ENCODE measurements around the gene LRGUK.
"Not testable (repeated sequence)": the region's sequence is repeated elsewhere in the genome, so short reads cannot be mapped to it uniquely, and the experiment has no call there.

The LRGUK gene

GRCh38 chr7:134203186-134203889, 76.2 kb downstream of the LRGUK start:
- H3K36me3 Mint-ChIP-seq (ENCODE audit: insufficient read depth): no peaks in the 10 kb centered on the region
- ATAC-seq (replicated peaks) (no peak), DNase-seq (no peak)
- H3K9me3 Mint-ChIP-seq: no peaks in the 10 kb centered on the region
- H3K27ac Mint-ChIP-seq: no peak overlapping the region
- no peaks in the 10 kb centered on the region for H3K4me1 Mint-ChIP-seq (ENCODE audit: low read depth in 2 of 2)
- no peak overlapping the region for H3K4me3 Mint-ChIP-seq
- H3K27me3 Mint-ChIP-seq: peaks cover 0 to 8% of the 10 kb centered on the region in 2 donors

- no peaks in the 10 kb centered on the region for H3K36me3 Mint-ChIP-seq (ENCODE audit: insufficient read depth)
- no peaks in the 10 kb centered on the region for H3K9me3 Mint-ChIP-seq
- H3K27ac Mint-ChIP-seq: no peak overlapping the region
- H3K4me1 Mint-ChIP-seq (ENCODE audit: low read depth in 2 of 2): no peaks in the 10 kb centered on the region
- DNase-seq (no peak), ATAC-seq (replicated peaks) (no peak)
- H3K4me3 Mint-ChIP-seq: no peak overlapping the region
- H3K27me3 Mint-ChIP-seq: peaks cover 21 to 25% of the 10 kb centered on the region in 2 donors
Measured at GRCh38 chr7:134209322-134210015, 82.3 kb downstream of the LRGUK start.

GRCh38 chr7:134210227-134210626, 83.1 kb downstream of the LRGUK start:
- no peak overlapping the region for H3K4me3 Mint-ChIP-seq
- peaks cover 21 to 25% of the 10 kb centered on the region in 2 donors for H3K27me3 Mint-ChIP-seq
- no peaks in the 10 kb centered on the region for H3K36me3 Mint-ChIP-seq (ENCODE audit: insufficient read depth)
- no peaks in the 10 kb centered on the region for H3K4me1 Mint-ChIP-seq (ENCODE audit: low read depth in 2 of 2)
- no peak for DNase-seq
- no peak for ATAC-seq (replicated peaks)
- H3K9me3 Mint-ChIP-seq: no peaks in the 10 kb centered on the region
- no peak overlapping the region for H3K27ac Mint-ChIP-seq

GRCh38 chr7:134210976-134211663, 84.0 kb downstream of the LRGUK start:
- H3K4me1 Mint-ChIP-seq (ENCODE audit: low read depth in 2 of 2): no peaks in the 10 kb centered on the region
- DNase-seq (no peak), ATAC-seq (replicated peaks) (no peak)
- H3K27me3 Mint-ChIP-seq: peaks cover 21 to 25% of the 10 kb centered on the region in 2 donors
- no peaks in the 10 kb centered on the region for H3K36me3 Mint-ChIP-seq (ENCODE audit: insufficient read depth)
- H3K27ac Mint-ChIP-seq: no peak overlapping the region
- no peak overlapping the region for H3K4me3 Mint-ChIP-seq
- H3K9me3 Mint-ChIP-seq: no peaks in the 10 kb centered on the region

- no peaks in the 10 kb centered on the region for H3K4me1 Mint-ChIP-seq (ENCODE audit: low read depth in 2 of 2)
- H3K9me3 Mint-ChIP-seq: no peaks in the 10 kb centered on the region
- DNase-seq (no peak), ATAC-seq (replicated peaks) (no peak)
- peaks cover 21 to 25% of the 10 kb centered on the region in 2 donors for H3K27me3 Mint-ChIP-seq
- H3K27ac Mint-ChIP-seq: no peak overlapping the region
- no peaks in the 10 kb centered on the region for H3K36me3 Mint-ChIP-seq (ENCODE audit: insufficient read depth)
- no peak overlapping the region for H3K4me3 Mint-ChIP-seq
Measured at GRCh38 chr7:134211817-134212216, 84.7 kb downstream of the LRGUK start.

- ATAC-seq (replicated peaks): no peak
- no peak overlapping the region for H3K4me3 Mint-ChIP-seq
- H3K4me1 Mint-ChIP-seq (ENCODE audit: low read depth in 2 of 2): no peaks in the 10 kb centered on the region
- H3K27ac Mint-ChIP-seq: no peak overlapping the region
- H3K36me3 Mint-ChIP-seq (ENCODE audit: insufficient read depth): no peaks in the 10 kb centered on the region
- peaks cover 21 to 25% of the 10 kb centered on the region in 2 donors for H3K27me3 Mint-ChIP-seq
- no peak for DNase-seq
- no peaks in the 10 kb centered on the region for H3K9me3 Mint-ChIP-seq
Measured at GRCh38 chr7:134212576-134213546, 85.7 kb downstream of the LRGUK start.

- no peaks in the 10 kb centered on the region for H3K4me1 Mint-ChIP-seq (ENCODE audit: low read depth in 2 of 2)
- no peak overlapping the region for H3K27ac Mint-ChIP-seq
- ATAC-seq (replicated peaks) (no peak), DNase-seq (no peak)
- H3K9me3 Mint-ChIP-seq: no peaks in the 10 kb centered on the region
- peaks cover 15 to 27% of the 10 kb centered on the region in 2 donors for H3K27me3 Mint-ChIP-seq
- no peaks in the 10 kb centered on the region for H3K36me3 Mint-ChIP-seq (ENCODE audit: insufficient read depth)
- no peak overlapping the region for H3K4me3 Mint-ChIP-seq
Measured at GRCh38 chr7:134220236-134220635, 93.1 kb downstream of the LRGUK start.

- not testable (repeated sequence) for H3K9me3 Mint-ChIP-seq; H3K36me3 Mint-ChIP-seq (ENCODE audit: insufficient read depth); H3K4me1 Mint-ChIP-seq (ENCODE audit: low read depth in 2 of 2); ATAC-seq (replicated peaks); H3K27ac Mint-ChIP-seq; DNase-seq; H3K4me3 Mint-ChIP-seq
- peaks cover 0 to 28% of the 10 kb centered on the region in 2 donors for H3K27me3 Mint-ChIP-seq
Measured at GRCh38 chr7:134231296-134231695, 104.2 kb downstream of the LRGUK start.

- H3K36me3 Mint-ChIP-seq (ENCODE audit: insufficient read depth): no peaks in the 10 kb centered on the region
- no peak overlapping the region for H3K27ac Mint-ChIP-seq
- no peaks in the 10 kb centered on the region for H3K4me1 Mint-ChIP-seq (ENCODE audit: low read depth in 2 of 2)
- ATAC-seq (replicated peaks) (no peak), DNase-seq (no peak)
- peaks cover 5 to 6% of the 10 kb centered on the region in 2 donors for H3K9me3 Mint-ChIP-seq
- H3K27me3 Mint-ChIP-seq: peaks cover 11 to 41% of the 10 kb centered on the region in 2 donors
- H3K4me3 Mint-ChIP-seq: no peak overlapping the region
Measured at GRCh38 chr7:134234216-134234615, 107.1 kb downstream of the LRGUK start.

GRCh38 chr7:134245253-134245652, 118.1 kb downstream of the LRGUK start:
- no peak for DNase-seq
- no peaks in the 10 kb centered on the region for H3K4me1 Mint-ChIP-seq (ENCODE audit: low read depth in 2 of 2)
- ATAC-seq (replicated peaks): no peak
- H3K27ac Mint-ChIP-seq: no peak overlapping the region
- H3K36me3 Mint-ChIP-seq (ENCODE audit: insufficient read depth): no peaks in the 10 kb centered on the region
- peaks cover 28 to 42% of the 10 kb centered on the region in 2 donors for H3K27me3 Mint-ChIP-seq
- H3K9me3 Mint-ChIP-seq: peaks cover 0 to 3% of the 10 kb centered on the region in 2 donors
- H3K4me3 Mint-ChIP-seq: no peak overlapping the region

GRCh38 chr7:134246347-134246746, 119.2 kb downstream of the LRGUK start:
- Mint-ChIP-seq H3K27me3 (peaks cover 30 to 41% of the 10 kb centered on the region in 2 donors), H3K4me3 (no peak overlapping the region), H3K36me3 (ENCODE audit: insufficient read depth) (no peaks in the 10 kb centered on the region), H3K4me1 (ENCODE audit: low read depth in 2 of 2) (no peaks in the 10 kb centered on the region), H3K9me3 (no peaks in the 10 kb centered on the region), H3K27ac (no peak overlapping the region)
- no peak for ATAC-seq (replicated peaks)
- no peak for DNase-seq

- Mint-ChIP-seq H3K27me3 (peaks cover 27 to 37% of the 10 kb centered on the region in 2 donors), H3K36me3 (ENCODE audit: insufficient read depth) (no peaks in the 10 kb centered on the region), H3K4me3 (no peak overlapping the region), H3K9me3 (no peaks in the 10 kb centered on the region), H3K27ac (no peak overlapping the region), H3K4me1 (ENCODE audit: low read depth in 2 of 2) (no peaks in the 10 kb centered on the region)
- DNase-seq: no peak
- no peak for ATAC-seq (replicated peaks)
Measured at GRCh38 chr7:134246761-134247160, 119.6 kb downstream of the LRGUK start.

- no peak for DNase-seq
- H3K36me3 Mint-ChIP-seq (ENCODE audit: insufficient read depth): no peaks in the 10 kb centered on the region
- H3K4me3 Mint-ChIP-seq: no peak overlapping the region
- H3K9me3 Mint-ChIP-seq: no peaks in the 10 kb centered on the region
- ATAC-seq (replicated peaks): no peak
- H3K27me3 Mint-ChIP-seq: peaks cover 25 to 34% of the 10 kb centered on the region in 2 donors
- no peak overlapping the region for H3K27ac Mint-ChIP-seq
- H3K4me1 Mint-ChIP-seq (ENCODE audit: low read depth in 2 of 2): no peaks in the 10 kb centered on the region
Measured at GRCh38 chr7:134248196-134248595, 121.1 kb downstream of the LRGUK start.

Measured in effector memory CD8-positive, alpha-beta T cell (primary cell).